HCT116 (cell line): Measurements from ENCODE around the gene IQCB1. TPM values are rescaled to one million over a fixed set of nuclear protein-coding genes. Genes with fewer than 3 reads are reported as not detected.

Experiments used
- ATAC-seq: fragments of 200-7000 bp; cut with Tn5 transposase; 2 replicates; pipeline ENCODE4 v1.9.1; 2020; ENCODE audit warnings: mild to moderate bottlenecking, moderate library complexity
- BruUV-seq: library from RNA; stranded (reverse); fragments of 400-500 nt; replicated peaks from 2 replicates; lab custom pipeline; 2021; lab: Mats Ljungman, UMichigan
- CTCF ChIA-PET: fragments of 300-600 bp; sonication (Branson Sonifier 250); formaldehyde crosslinking; loops from one replicate; lab custom pipeline; 2021; ENCODE audit warnings: antibody characterized with exemption; lab: Charles Lee
- POLR2A ChIA-PET: fragments of 300-600, 350-600 bp; sonication (Branson Sonifier 250); formaldehyde crosslinking; loops from one replicate; lab custom pipeline; 2021; ENCODE audit warnings: antibody characterized with exemption; lab: Charles Lee
- RAD21 ChIA-PET, 2 experiments: fragments of 300-600 bp; sonication (Branson Sonifier 250); formaldehyde crosslinking; loops; one replicate each; lab custom pipeline; 2023; ENCODE audit warnings: low total read pairs in 2 of 2; ENCODE audit not compliant: uncharacterized antibody in 2 of 2, unreplicated experiment in 2 of 2, low non-redundant PET in 1 of 2; lab: Charles Lee
- DNase-seq: peaks from one replicate; pipeline ENCODE4 v3.0.0-alpha.2; 2010; ENCODE audit warnings: low read depth, low spot score
- H2AFZ ChIP-seq: fragments of 200-600 bp; shearing (Covaris generic), sonication (generic); 2 replicates; pipeline ENCODE4 v1.6.1; 2017; ENCODE audit warnings: low read depth, mixed run types, mixed read lengths, antibody characterized with exemption, low read length; ENCODE audit not compliant: poor library complexity, severe bottlenecking
- H3K27ac ChIP-seq: 2 replicates; pipeline ENCODE4 v1.5.1; 2012; ENCODE audit warnings: low read depth, low read length
- H3K27me3 ChIP-seq: fragments of 200-600 bp; sonication (generic); 2 replicates; pipeline ENCODE4 v1.6.1; 2016; ENCODE audit warnings: mixed run types, low read length, mixed read lengths; ENCODE audit not compliant: insufficient read depth
- H3K36me3 ChIP-seq, 2 experiments: fragments of 200-500 bp in 1 of 2; fragments of 200-600 bp in 1 of 2; sonication (Bioruptor generic) in 1 of 2; sonication (generic) in 1 of 2; 2 replicates each; pipeline versions ENCODE4 v1.5.1 to v1.6.1; 2014 to 2016; ENCODE audit warnings: low read length in 2 of 2, inconsistent platforms in 1 of 2, mixed read lengths in 1 of 2, mixed run types in 1 of 2; ENCODE audit not compliant: insufficient read depth in 2 of 2, control insufficient read depth in 1 of 2
- H3K4me1 ChIP-seq, 2 experiments: fragments of 200-600 bp in 1 of 2; sonication (generic) in 1 of 2; 2 replicates each; pipeline versions ENCODE4 v1.5.1 to v1.6.1; 2012 to 2017; ENCODE audit warnings: low read length in 2 of 2, inconsistent platforms in 1 of 2, mild to moderate bottlenecking in 1 of 2, mixed read lengths in 1 of 2, mixed run types in 1 of 2, moderate library complexity in 1 of 2; ENCODE audit not compliant: insufficient read depth in 2 of 2, control insufficient read depth in 1 of 2
- H3K4me2 ChIP-seq: fragments of 200-600 bp; sonication (generic); 2 replicates; pipeline ENCODE4 v1.6.1; 2017; ENCODE audit warnings: mixed run types, low read length, mixed read lengths
- H3K4me3 ChIP-seq, 2 experiments: fragments of 200-600 bp in 1 of 2; sonication (generic) in 1 of 2; replicated peaks in 1 of 2; 2 replicates each; pipeline ENCODE4 v1.5.1; 2011 to 2016; ENCODE audit warnings: low read length in 2 of 2, control low read depth in 1 of 2, low read depth in 1 of 2, mild to moderate bottlenecking in 1 of 2, mixed read lengths in 1 of 2, mixed run types in 1 of 2
- H3K79me2 ChIP-seq: fragments of 200-600 bp; sonication (generic); 2 replicates; pipeline ENCODE4 v1.6.1; 2017; ENCODE audit warnings: mild to moderate bottlenecking, mixed run types, low read length, moderate library complexity, mixed read lengths; ENCODE audit not compliant: insufficient read depth
- H3K9ac ChIP-seq: fragments of 200-600 bp; sonication (generic); 2 replicates; pipeline ENCODE4 v1.6.1; 2016; ENCODE audit warnings: low read length, mixed read lengths
- H3K9me2 ChIP-seq: fragments of 200-600 bp; sonication (generic), shearing (Covaris generic); 2 replicates; pipeline ENCODE4 v1.6.1; 2017; ENCODE audit warnings: mixed run types, mild to moderate bottlenecking, moderate library complexity; ENCODE audit not compliant: insufficient read depth
- H3K9me3 ChIP-seq, 2 experiments: fragments of 200-500 bp in 1 of 2; fragments of 200-600 bp in 1 of 2; sonication (Bioruptor generic) in 1 of 2; sonication (generic) in 1 of 2; 2 replicates each; pipeline ENCODE4 v1.6.1; 2014 to 2017; ENCODE audit warnings: low read length in 2 of 2, mixed read lengths in 2 of 2, inconsistent platforms in 1 of 2, low read depth in 1 of 2, mild to moderate bottlenecking in 1 of 2, mixed run types in 1 of 2, moderate library complexity in 1 of 2; ENCODE audit not compliant: control insufficient read depth in 1 of 2, insufficient read depth in 1 of 2
- H4K20me1 ChIP-seq: fragments of 200-600 bp; sonication (generic), shearing (Covaris generic); 2 replicates; pipeline ENCODE4 v1.6.1; 2017; ENCODE audit warnings: mixed run types, mild to moderate bottlenecking, moderate library complexity; ENCODE audit not compliant: insufficient read depth
- CEBPB ChIP-seq: IDR thresholded peaks from 2 replicates; pipeline ENCODE4 v1.6.1; 2012; ENCODE audit warnings: low read depth
- EZH2 ChIP-seq: fragments of 200-600 bp; sonication (generic); IDR thresholded peaks from 2 replicates; pipeline ENCODE4 v1.6.1; 2017; ENCODE audit warnings: antibody characterized with exemption, mixed run types
- FOSL1 ChIP-seq: IDR thresholded peaks from 2 replicates; pipeline ENCODE4 v1.6.1; 2012; ENCODE audit warnings: low read depth
- POLR2A ChIP-seq: IDR thresholded peaks from 2 replicates; pipeline ENCODE4 v1.7.0; 2011; ENCODE audit warnings: borderline replicate concordance; ENCODE audit not compliant: insufficient read depth, insufficient read length; ENCODE audit errors: extremely low read depth
- RAD21 ChIP-seq: IDR thresholded peaks from 2 replicates; pipeline ENCODE4 v1.6.1; 2012; ENCODE audit warnings: low read depth, mild to moderate bottlenecking
- SIN3A ChIP-seq: IDR thresholded peaks from 2 replicates; pipeline ENCODE4 v1.6.1; 2012; ENCODE audit warnings: low read depth
- SP1 ChIP-seq: IDR thresholded peaks from 2 replicates; pipeline ENCODE4 v1.6.1; 2012; ENCODE audit warnings: low read depth
- SRF ChIP-seq: IDR thresholded peaks from 2 replicates; pipeline ENCODE4 v1.6.1; 2012; ENCODE audit warnings: low read depth
- TCF7L2 ChIP-seq: IDR thresholded peaks from 2 replicates; pipeline ENCODE4 v1.7.0; 2011; ENCODE audit warnings: borderline replicate concordance, inconsistent platforms; ENCODE audit not compliant: insufficient read depth, insufficient read length; ENCODE audit errors: extremely low read depth
- ZFX ChIP-seq: fragments of 450-650 bp; IDR thresholded peaks from 2 replicates; pipeline ENCODE4 v1.6.1; 2017
- ZNF274 ChIP-seq: fragments of 200-500 bp; sonication (Bioruptor generic); IDR thresholded peaks from 2 replicates; pipeline ENCODE4 v1.6.1; 2014; ENCODE audit warnings: mild to moderate bottlenecking, low read depth, low read length, inconsistent platforms
- intact Hi-C: fragments of 100-400 bp; cut with micrococcal nuclease; formaldehyde crosslinking; loops from 2 replicates; pipeline ENCODE4 v1.10.0; 2022
- total RNA-seq: library from RNA; stranded (reverse); gene quantifications from one replicate; pipeline ENCODE4 v1.2.1, GENCODE V29; 2021; ENCODE audit not compliant: unreplicated experiment
- TF ChIP-seq, protein P1 (sequence below), 3 experiments: fragments of 200-600 bp in 1 of 3; sonication (generic) in 1 of 3; IDR thresholded peaks in 2 of 3; conservative IDR thresholded peaks in 1 of 3; 2 replicates each; pipeline ENCODE4 v1.5.1; 2012 to 2017; ENCODE audit warnings: low read depth in 2 of 3, low read length in 2 of 3, antibody characterized with exemption in 1 of 3, borderline replicate concordance in 1 of 3, control low read depth in 1 of 3, mild to moderate bottlenecking in 1 of 3, mixed read lengths in 1 of 3, mixed run types in 1 of 3, moderate library complexity in 1 of 3; ENCODE audit not compliant: insufficient read depth in 1 of 3
- TF ChIP-seq, protein P2 (sequence below): IDR thresholded peaks from 2 replicates; pipeline ENCODE4 v1.6.1; 2012

The IQCB1 gene
- total RNA-seq, 1 experiment from 2014 or later = 22.2 TPM

DNA sequence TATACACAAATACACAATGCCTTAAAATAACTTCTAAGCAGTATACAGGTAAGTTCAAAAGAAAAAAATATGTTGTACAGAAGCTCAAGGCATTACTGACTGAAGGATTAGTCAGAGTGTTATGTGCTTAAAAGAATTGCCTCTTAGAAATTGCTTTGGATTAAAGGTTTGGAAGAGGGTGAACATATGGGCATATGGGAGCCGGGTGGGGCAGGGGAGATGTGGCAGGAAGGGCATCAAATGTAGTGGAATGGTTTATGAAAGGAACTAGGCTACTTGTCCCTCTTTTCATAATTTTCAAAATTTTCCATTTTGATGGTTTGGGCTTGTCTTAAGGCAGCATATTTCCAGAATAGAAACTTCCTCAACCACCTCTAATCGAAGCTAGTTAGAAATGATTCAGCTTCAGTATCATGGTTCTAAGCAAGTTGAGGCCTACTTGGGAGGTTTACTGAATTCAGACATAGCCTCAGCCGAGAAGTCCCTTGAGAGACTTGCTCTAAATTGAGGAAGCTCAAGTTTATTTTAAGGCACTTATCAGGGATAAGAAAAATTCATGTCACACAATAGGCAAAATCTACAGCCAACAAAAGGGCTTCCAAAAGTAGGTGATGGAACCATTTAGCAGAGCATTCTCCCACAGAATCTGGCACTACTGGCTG is 75.2 kb downstream of the IQCB1 start:
- RAD21 ChIA-PET = no interaction called here
- CTCF ChIA-PET = no interaction called here
- POLR2A ChIA-PET = no interaction called here

DNA sequence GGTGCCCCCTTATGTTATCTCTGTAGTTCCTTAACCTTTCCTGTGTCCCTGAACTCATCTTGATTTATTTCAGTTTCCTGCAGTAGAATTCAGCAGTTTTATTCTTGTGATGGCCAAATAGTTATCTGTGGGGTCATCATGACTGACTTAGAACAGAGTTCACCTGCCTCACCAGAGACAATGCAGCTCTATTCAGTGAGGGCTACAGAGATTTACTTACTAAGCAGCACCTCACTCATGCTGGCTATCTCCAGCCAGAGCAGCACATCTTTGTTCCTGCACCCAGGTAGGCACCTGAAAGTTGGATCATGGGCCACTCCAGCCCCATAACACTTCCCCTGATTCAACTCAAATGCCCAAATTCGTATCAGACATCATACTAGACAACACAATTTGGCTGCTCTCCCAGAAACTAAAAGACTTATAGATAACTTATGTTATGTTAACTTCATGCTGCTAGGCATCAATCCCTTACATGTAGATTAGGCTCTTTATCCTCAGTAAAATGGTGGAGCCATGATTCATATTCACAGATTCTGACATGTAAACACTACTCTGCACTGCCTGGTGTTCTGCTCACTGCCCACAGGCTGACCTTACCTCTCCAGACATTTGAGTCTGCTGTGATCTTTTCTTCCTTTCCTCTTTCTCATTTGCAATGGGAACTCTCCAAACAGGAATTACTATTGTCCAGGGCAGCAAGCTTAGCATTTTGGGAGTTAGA is 76.0 kb downstream of the IQCB1 start:
- H3K4me2 ChIP-seq = no peak overlapping the region
- H2AFZ ChIP-seq = no peak overlapping the region
- RAD21 ChIA-PET = no interaction called here
- H3K9me2 ChIP-seq = no peaks in the 10 kb centered on the region
- no peaks in the 10 kb centered on the region for H3K9me3 ChIP-seq
- no TSS peak for BruUV-seq
- intact Hi-C loops = no loop called here
- no peaks in the 10 kb centered on the region for H3K79me2 ChIP-seq
- DNase-seq = no peak
- no peaks in the 10 kb centered on the region for H3K4me1 ChIP-seq
- CTCF ChIA-PET = no interaction called here
- H3K9ac ChIP-seq = no peak overlapping the region
- H3K36me3 ChIP-seq = no peaks in the 10 kb centered on the region
- POLR2A ChIA-PET = no interaction called here
- no peak for ATAC-seq
- TF ChIP-seq TCF7L2 (no peak), SIN3A (no peak), FOSL1 (no peak), SP1 (no peak), EZH2 (no peak), RAD21 (no peak), SRF (no peak)
- TF ChIP-seq, protein P1, sequence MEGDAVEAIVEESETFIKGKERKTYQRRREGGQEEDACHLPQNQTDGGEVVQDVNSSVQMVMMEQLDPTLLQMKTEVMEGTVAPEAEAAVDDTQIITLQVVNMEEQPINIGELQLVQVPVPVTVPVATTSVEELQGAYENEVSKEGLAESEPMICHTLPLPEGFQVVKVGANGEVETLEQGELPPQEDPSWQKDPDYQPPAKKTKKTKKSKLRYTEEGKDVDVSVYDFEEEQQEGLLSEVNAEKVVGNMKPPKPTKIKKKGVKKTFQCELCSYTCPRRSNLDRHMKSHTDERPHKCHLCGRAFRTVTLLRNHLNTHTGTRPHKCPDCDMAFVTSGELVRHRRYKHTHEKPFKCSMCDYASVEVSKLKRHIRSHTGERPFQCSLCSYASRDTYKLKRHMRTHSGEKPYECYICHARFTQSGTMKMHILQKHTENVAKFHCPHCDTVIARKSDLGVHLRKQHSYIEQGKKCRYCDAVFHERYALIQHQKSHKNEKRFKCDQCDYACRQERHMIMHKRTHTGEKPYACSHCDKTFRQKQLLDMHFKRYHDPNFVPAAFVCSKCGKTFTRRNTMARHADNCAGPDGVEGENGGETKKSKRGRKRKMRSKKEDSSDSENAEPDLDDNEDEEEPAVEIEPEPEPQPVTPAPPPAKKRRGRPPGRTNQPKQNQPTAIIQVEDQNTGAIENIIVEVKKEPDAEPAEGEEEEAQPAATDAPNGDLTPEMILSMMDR (IDR thresholded peaks at IDR 0.05 in 2 of 3, conservative IDR thresholded peaks at IDR 0.05 in 1 of 3; ENCODE audit: borderline replicate concordance in 1 of 3, insufficient read depth in 1 of 3, low read depth in 2 of 3, low read length in 2 of 3) = no peak
- TF ChIP-seq, protein P2, sequence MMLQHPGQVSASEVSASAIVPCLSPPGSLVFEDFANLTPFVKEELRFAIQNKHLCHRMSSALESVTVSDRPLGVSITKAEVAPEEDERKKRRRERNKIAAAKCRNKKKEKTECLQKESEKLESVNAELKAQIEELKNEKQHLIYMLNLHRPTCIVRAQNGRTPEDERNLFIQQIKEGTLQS = no peak
- no peak overlapping the region for H3K27ac ChIP-seq
- no peaks in the 10 kb centered on the region for H3K27me3 ChIP-seq
- no peak overlapping the region for H3K4me3 ChIP-seq
- no peaks in the 10 kb centered on the region for H4K20me1 ChIP-seq

More for the DNA sequence above, 75.2 kb downstream of the IQCB1 start:
- H3K27ac ChIP-seq = no peak overlapping the region
- no peaks in the 10 kb centered on the region for H3K9me2 ChIP-seq
- no peaks in the 10 kb centered on the region for H3K9me3 ChIP-seq
- no peak for ATAC-seq
- no peaks in the 10 kb centered on the region for H3K4me1 ChIP-seq
- H2AFZ ChIP-seq = no peak overlapping the region
- intact Hi-C loops = no loop called here
- no peaks in the 10 kb centered on the region for H3K79me2 ChIP-seq
- no peaks in the 10 kb centered on the region for H3K27me3 ChIP-seq
- H3K4me3 ChIP-seq = no peak overlapping the region
- H3K4me2 ChIP-seq = no peak overlapping the region
- BruUV-seq = no TSS peak
- H4K20me1 ChIP-seq = no peaks in the 10 kb centered on the region
- TF ChIP-seq POLR2A = no peak
- TF ChIP-seq CEBPB = no peak
- no peak for TF ChIP-seq ZNF274
- no peak for TF ChIP-seq SP1
- no peak for TF ChIP-seq EZH2
- TF ChIP-seq ZFX = no peak
- no peak for TF ChIP-seq RAD21
- H3K9ac ChIP-seq = no peak overlapping the region
- DNase-seq = no peak
- H3K36me3 ChIP-seq = no peaks in the 10 kb centered on the region
